MCF 10A (cell line): ENCODE measurements around the gene PHACTR2. TPM values are rescaled to one million over a fixed set of nuclear protein-coding genes. Genes with fewer than 3 reads are reported as not detected.
"Not testable (repeated sequence)": the region's sequence is repeated elsewhere in the genome, so short reads cannot be mapped to it uniquely, and the experiment has no call there.

Experiments
- Bru-seq: library from RNA; stranded (reverse); fragments of 400-500 nt; gene quantifications from one replicate; lab custom pipeline; 2021; lab: Mats Ljungman, UMichigan
- BruChase-seq, 2 experiments: library from RNA; stranded (reverse); fragments of 400-500 nt; gene quantifications; one replicate each; lab custom pipeline; 2021; lab: Mats Ljungman, UMichigan
- BruUV-seq: library from RNA; stranded (reverse); fragments of 400-500 nt; replicated peaks from 2 replicates; lab custom pipeline; 2021; lab: Mats Ljungman, UMichigan
- CTCF ChIA-PET: fragments of 300-600 bp; sonication (Branson Sonifier 250); formaldehyde crosslinking; extraction: SDS; loops from one replicate; lab custom pipeline; 2021; ENCODE audit warnings: antibody characterized with exemption, inconsistent platforms; lab: Yijun Ruan, JAX
- POLR2A ChIA-PET: fragments of 300-600, 350-650 bp; sonication (Branson Sonifier 250); formaldehyde crosslinking; extraction: SDS; loops from one replicate; lab custom pipeline; 2020; ENCODE audit warnings: antibody characterized with exemption, inconsistent platforms; lab: Yijun Ruan, JAX
- DNase-seq: peaks from one replicate; pipeline ENCODE4 v3.0.0-alpha.2; 2018; ENCODE audit not compliant: unreplicated experiment
- H3K27ac Mint-ChIP-seq: one replicate; pipeline ENCODE4 v1.8.0; 2022; ENCODE audit warnings: mild to moderate bottlenecking, low read depth, mixed read lengths; ENCODE audit not compliant: unreplicated experiment
- H3K27me3 Mint-ChIP-seq: one replicate; pipeline ENCODE4 v1.8.0; 2022; ENCODE audit warnings: mixed read lengths; ENCODE audit not compliant: insufficient read depth, unreplicated experiment
- H3K36me3 Mint-ChIP-seq: one replicate; pipeline ENCODE4 v1.8.0; 2022; ENCODE audit warnings: mild to moderate bottlenecking, moderate library complexity, mixed read lengths; ENCODE audit not compliant: insufficient read depth, unreplicated experiment
- H3K4me1 Mint-ChIP-seq: one replicate; pipeline ENCODE4 v1.8.0; 2022; ENCODE audit warnings: mixed read lengths; ENCODE audit not compliant: insufficient read depth, unreplicated experiment
- H3K4me3 Mint-ChIP-seq: one replicate; pipeline ENCODE4 v1.8.0; 2022; ENCODE audit warnings: mild to moderate bottlenecking, moderate library complexity, mixed read lengths; ENCODE audit not compliant: unreplicated experiment
- H3K9me3 Mint-ChIP-seq: one replicate; pipeline ENCODE4 v1.8.0; 2022; ENCODE audit warnings: mixed read lengths; ENCODE audit not compliant: unreplicated experiment
- intact Hi-C: fragments of 100-400 bp; cut with micrococcal nuclease; formaldehyde crosslinking; loops from 2 replicates; pipeline ENCODE4 v1.14.1; 2022
- long read RNA-seq: library from polyadenylated mRNA; stranded (forward); transcript quantifications from one replicate; pipeline ENCODE4 v2.0.0, GENCODE V29; 2022
- total RNA-seq: library from RNA; stranded (reverse); gene quantifications from 2 replicates; pipeline ENCODE4 v1.2.3, GENCODE V29; 2022
- TF ChIP-seq, protein P1 (sequence below): fragments of 200-600 bp; IDR thresholded peaks from one replicate; pipeline ENCODE4 v1.8.0; 2022; ENCODE audit warnings: antibody characterized with exemption, mild to moderate bottlenecking; ENCODE audit not compliant: unreplicated experiment

PHACTR2 gene
- total RNA-seq (30.0 and 34.4 TPM in 2 replicates), Bru-seq, nascent RNA (percentile 63 among the genes with signal in this experiment), BruChase-seq, experiment 1, labeled RNA remaining after a 6-hour chase (percentile 61 among the genes with signal in this experiment), BruChase-seq, experiment 2, labeled RNA remaining after a 2-hour chase (percentile 56 among the genes with signal in this experiment)
- long read RNA-seq, full-length matches to known transcripts, result 36 of 45 reads
- long read RNA-seq, partial matches to known transcripts, result 1 of 45 reads
- long read RNA-seq, other reads (novel, unspliced or antisense), result 8 of 45 reads

DNA sequence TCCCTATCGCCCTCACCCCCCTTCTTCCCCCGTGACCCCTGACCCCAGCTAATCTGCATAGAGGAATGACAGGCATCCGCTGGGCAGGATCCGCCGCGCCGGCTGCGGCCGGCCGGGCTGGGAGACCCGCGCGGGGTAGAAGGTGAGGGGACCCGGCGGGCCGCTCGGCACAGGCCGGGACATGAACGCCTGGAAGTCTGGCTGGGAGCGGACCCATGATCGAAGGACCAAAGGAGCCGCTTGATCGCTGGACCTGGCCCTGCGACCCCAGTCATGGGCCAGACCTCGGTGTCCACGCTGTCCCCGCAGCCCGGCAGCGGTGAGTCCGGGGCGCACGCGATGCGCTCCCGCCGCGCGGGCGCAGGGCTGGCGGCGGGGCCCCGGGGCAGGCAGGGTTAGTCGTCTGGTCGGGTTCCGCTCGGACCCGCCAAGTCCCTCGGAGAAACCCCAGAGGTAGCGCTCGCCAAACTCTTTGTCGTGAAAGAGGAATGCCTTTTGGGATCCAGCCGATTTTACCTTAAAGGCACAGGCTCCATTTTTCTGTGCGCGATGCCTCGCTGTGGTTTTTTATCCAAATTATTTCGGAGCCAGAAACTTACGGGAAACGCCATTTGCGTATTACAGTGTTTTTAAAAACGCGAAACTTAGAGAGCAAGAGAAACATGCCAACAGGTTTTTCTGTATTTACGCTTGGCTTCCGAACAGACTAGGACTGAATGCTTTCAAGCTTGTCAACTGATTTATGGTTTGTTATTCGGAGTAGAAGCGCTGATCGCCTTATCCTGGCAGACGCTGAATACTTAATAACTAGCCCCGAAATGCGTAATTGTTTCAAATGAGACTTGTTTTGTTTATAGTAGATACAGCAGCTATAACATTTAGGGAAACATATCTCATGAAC is at the start of gene PHACTR2:
TSS of gene PHACTR2 (plus strand) at position 75 of the 901 bp plus-strand sequence. CDS start at position 274, 199 bp downstream.
- BruUV-seq, result no TSS peak
- H3K4me3 Mint-ChIP-seq, result peak within 1 kb of the TSS; percentile 88

DNA sequence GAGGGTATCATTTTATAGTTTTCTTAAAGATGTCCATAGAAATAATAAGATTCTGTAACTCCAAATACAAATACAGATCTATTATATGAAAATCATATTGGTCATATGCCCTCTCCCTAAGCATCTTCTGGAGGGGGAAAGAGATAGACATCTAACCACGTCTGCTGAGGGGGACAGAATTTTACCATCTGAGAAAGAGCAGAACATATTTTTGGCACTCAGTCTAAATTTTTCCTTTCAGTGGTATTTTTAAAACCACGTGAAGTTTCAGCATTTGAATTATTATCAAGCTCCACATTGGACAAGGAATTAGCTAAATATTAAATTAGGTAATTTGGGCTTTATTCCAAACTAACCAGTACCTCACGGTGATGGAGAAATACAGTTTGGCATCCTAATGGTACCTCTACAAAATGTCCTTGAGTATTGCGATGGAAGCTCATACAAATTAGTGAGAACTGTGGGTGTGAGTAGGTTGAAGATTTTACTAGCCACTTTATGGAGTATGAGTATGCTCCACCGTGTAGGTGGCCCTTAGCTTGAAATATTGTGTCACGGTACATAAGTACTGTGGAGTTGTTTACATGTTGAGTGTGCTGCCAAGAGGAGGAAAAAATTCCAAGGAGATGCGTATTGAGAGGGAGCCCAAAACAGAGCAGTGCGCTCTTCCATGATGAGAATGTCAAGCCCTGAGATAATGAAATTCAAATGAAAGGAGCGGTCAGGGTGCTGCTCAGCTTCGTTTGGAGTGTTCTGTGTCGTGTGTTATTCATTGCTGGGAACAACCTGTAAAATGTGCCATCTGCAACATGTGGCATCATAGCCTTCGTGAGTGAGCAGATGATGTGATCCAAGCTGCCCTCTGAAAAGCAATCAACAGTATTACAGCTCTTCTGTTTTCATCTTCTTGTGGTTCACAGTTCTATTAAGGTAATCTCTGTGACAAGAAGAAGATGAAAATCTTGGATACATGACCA is 48.4 kb upstream of the PHACTR2 start:
- Mint-ChIP-seq H3K9me3 (no peaks in the 10 kb centered on the region), H3K27me3 (no peaks in the 10 kb centered on the region), H3K4me1 (no peaks in the 10 kb centered on the region), H3K36me3 (no peaks in the 10 kb centered on the region), H3K27ac (no peak overlapping the region), H3K4me3 (no peak overlapping the region)
- no peak for DNase-seq
- ChIA-PET CTCF (no interaction called here), POLR2A (no interaction called here)
- no TSS peak for BruUV-seq
- TF ChIP-seq, protein P1, sequence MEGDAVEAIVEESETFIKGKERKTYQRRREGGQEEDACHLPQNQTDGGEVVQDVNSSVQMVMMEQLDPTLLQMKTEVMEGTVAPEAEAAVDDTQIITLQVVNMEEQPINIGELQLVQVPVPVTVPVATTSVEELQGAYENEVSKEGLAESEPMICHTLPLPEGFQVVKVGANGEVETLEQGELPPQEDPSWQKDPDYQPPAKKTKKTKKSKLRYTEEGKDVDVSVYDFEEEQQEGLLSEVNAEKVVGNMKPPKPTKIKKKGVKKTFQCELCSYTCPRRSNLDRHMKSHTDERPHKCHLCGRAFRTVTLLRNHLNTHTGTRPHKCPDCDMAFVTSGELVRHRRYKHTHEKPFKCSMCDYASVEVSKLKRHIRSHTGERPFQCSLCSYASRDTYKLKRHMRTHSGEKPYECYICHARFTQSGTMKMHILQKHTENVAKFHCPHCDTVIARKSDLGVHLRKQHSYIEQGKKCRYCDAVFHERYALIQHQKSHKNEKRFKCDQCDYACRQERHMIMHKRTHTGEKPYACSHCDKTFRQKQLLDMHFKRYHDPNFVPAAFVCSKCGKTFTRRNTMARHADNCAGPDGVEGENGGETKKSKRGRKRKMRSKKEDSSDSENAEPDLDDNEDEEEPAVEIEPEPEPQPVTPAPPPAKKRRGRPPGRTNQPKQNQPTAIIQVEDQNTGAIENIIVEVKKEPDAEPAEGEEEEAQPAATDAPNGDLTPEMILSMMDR, result no peak
- intact Hi-C loops, result no loop called here

More for the DNA sequence above, at the start of gene PHACTR2:
- peak within 1 kb of the TSS; percentile 87 for H3K27ac Mint-ChIP-seq
- H3K36me3 Mint-ChIP-seq, result no peaks in the 10 kb centered on the region
- H3K4me1 Mint-ChIP-seq, result peaks cover 51% of the 10 kb centered on the region
- no peaks in the 10 kb centered on the region for H3K27me3 Mint-ChIP-seq
- ChIA-PET CTCF (interaction anchor here (0.8 to 1.1 kb wide), 2 partner anchors 11 to 103 kb away, joined by 4 read pairs; no protein-coding TSS in a partner anchor), POLR2A (interaction anchor here (0.5 to 6.3 kb wide), 15 partner anchors 9 to 848 kb away, joined by 3 to 48 read pairs (median 3); partner anchors contain the start of gene LTV1)
- no peaks in the 10 kb centered on the region for H3K9me3 Mint-ChIP-seq
- peak; percentile 75 for DNase-seq
- TF ChIP-seq, protein P1, result no peak
- intact Hi-C loops, result loop anchor here (2.0 to 10.0 kb wide), 3 partner anchors 101 to 327 kb away; partner anchors contain the start of genes LTV1 and PLAGL1

DNA sequence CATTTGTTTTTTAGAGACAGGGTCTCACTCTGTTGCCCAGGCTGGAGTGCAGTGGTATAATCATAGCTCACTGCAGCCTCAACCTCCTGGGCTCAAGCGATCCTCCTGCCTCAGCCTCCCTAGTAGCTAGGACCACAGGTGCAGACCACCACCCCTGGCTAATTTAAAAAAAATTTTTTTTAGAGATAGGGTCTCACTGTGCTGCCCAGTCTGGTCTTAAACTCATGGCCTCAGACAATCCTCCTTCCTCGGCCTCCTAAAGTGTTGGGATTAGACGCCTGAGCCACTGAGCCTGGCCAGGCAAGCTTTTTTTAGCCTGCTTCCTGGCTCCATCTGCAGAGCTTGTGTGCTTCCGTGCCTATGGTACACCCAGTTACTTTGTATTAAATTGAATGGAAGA is 46.6 kb upstream of the PHACTR2 start:
- intact Hi-C loops, result not testable (repeated sequence)

DNA sequence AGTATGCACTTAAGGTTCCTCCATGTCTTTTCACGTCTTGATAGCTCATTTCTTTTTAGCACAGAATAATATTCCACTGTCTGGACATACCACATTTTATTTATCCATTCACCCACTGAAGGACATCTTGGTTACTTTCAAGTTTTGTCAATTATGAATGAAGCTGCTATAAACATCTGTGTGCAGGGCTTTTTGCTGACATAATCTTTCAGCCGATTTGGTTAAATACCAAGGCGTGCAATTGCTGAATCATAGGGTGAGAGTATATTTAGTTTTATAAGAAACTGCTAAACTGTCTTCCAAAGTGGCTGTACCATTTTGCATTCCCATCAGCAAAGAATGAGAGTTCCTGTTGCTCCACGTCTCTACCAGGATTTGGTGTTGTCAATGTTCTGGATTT is 44.9 kb upstream of the PHACTR2 start:
- POLR2A ChIA-PET, result no interaction called here
- Mint-ChIP-seq H3K36me3 (no peaks in the 10 kb centered on the region), H3K27ac (no peak overlapping the region), H3K4me3 (no peak overlapping the region), H3K27me3 (no peaks in the 10 kb centered on the region), H3K9me3 (no peaks in the 10 kb centered on the region), H3K4me1 (no peaks in the 10 kb centered on the region)
- TF ChIP-seq, protein P1, result no peak
- CTCF ChIA-PET, result no interaction called here
- BruUV-seq, result no TSS peak
- no peak for DNase-seq
- intact Hi-C loops, result no loop called here

More for the DNA sequence above, 46.6 kb upstream of the PHACTR2 start:
- CTCF ChIA-PET, result interaction anchor here (0.7 kb wide), 1 partner anchor 24 kb away, joined by 4 read pairs; no protein-coding TSS in a partner anchor
- not testable (repeated sequence) for DNase-seq, H3K4me3 Mint-ChIP-seq, H3K9me3 Mint-ChIP-seq, H3K27me3 Mint-ChIP-seq, H3K36me3 Mint-ChIP-seq, BruUV-seq, H3K4me1 Mint-ChIP-seq, H3K27ac Mint-ChIP-seq
- POLR2A ChIA-PET, result interaction anchor here (0.7 kb wide), 1 partner anchor 15 kb away, joined by 3 read pairs; no protein-coding TSS in a partner anchor
